BLaER1 treated with 17β-estradiol and CSF1 and Interleukin-3, amounts not matched to agents 10 nM and 100 nM (cell line): ENCODE measurements around the gene GMDS.
A peak's percentile ranks its signal among the peaks of the same experiment; 100 is the strongest.

Source experiments
- H3K27ac ChIP-seq, 11 experiments: shearing (Covaris generic); formaldehyde crosslinking; 2 replicates each; pipeline ENCODE4 v1.8.1; 2022
- H3K27me3 ChIP-seq, 11 experiments: shearing (Covaris generic); formaldehyde crosslinking; 2 replicates each; pipeline ENCODE4 v1.8.1; 2022
- H3K36me3 ChIP-seq, 11 experiments: shearing (Covaris generic); formaldehyde crosslinking; 2 replicates each; pipeline ENCODE4 v1.8.1; 2022
- H3K4me1 ChIP-seq, 10 experiments: shearing (Covaris generic); formaldehyde crosslinking; 2 replicates each; pipeline ENCODE4 v1.8.1; 2022
- H3K4me2 ChIP-seq, 11 experiments: shearing (Covaris generic); formaldehyde crosslinking; 2 replicates each; pipeline ENCODE4 v1.8.1; 2022
- H3K4me3 ChIP-seq, 10 experiments: shearing (Covaris generic); formaldehyde crosslinking; 2 replicates each; pipeline ENCODE4 v1.8.1; 2022
- H3K9ac ChIP-seq, 11 experiments: shearing (Covaris generic); formaldehyde crosslinking; 2 replicates each; pipeline ENCODE4 v1.8.1; 2022
- H3K9me3 ChIP-seq, 11 experiments: shearing (Covaris generic); formaldehyde crosslinking; replicated peaks in 1 of 11; 2 replicates each; pipeline ENCODE4 v1.8.1; 2022
- H4K20me1 ChIP-seq, 11 experiments: shearing (Covaris generic); formaldehyde crosslinking; 2 replicates each; pipeline ENCODE4 v1.8.1; 2022
- Cebpa-rat ChIP-seq, 11 experiments: shearing (Covaris generic); IDR thresholded peaks; 2 replicates each; pipeline ENCODE4 v1.8.1; 2022

The GMDS gene

DNA sequence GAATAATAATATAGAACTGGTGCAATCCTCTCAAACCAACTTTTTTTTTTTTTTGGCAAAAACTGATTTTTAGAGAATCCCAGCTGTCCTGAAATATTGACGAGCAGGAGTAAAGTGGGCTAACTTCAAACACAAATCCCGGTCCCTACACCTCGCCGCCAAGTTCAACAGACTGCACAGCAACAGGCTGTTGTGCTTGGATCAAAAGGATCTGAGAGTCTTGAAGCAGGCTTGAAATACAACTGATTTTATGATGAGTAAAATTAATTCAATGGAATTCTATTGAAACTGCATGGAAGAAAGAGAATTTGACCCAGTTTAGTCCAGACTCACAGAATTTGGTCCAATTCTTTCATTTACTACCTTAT, 463.6 kb downstream of the GMDS start:
- Histone ChIP-seq H3K4me1 (peaks cover 0 to 8% (median 5%) of the 10 kb centered on the region in 10 experiments; a peak in 8 of 20 replicates), H3K27me3 (no peaks in the 10 kb centered on the region), H3K9me3 (no peaks in the 10 kb centered on the region), H3K4me2 (no peak overlapping the region), H3K4me3 (no peak overlapping the region), H3K27ac (no peak overlapping the region), H3K36me3 (no peaks in the 10 kb centered on the region), H4K20me1 (no peaks in the 10 kb centered on the region), H3K9ac (no peak overlapping the region)
- no peak for TF ChIP-seq Cebpa-rat (IDR thresholded peaks at IDR 0.05)

GRCh38 chr6:1781152-1781816, 464.1 kb downstream of the GMDS start:
- H3K9ac ChIP-seq: no peak overlapping the region
- H3K4me3 ChIP-seq: no peak overlapping the region
- H3K4me2 ChIP-seq: no peak overlapping the region
- no peaks in the 10 kb centered on the region for H3K36me3 ChIP-seq
- no peaks in the 10 kb centered on the region for H4K20me1 ChIP-seq
- H3K27me3 ChIP-seq: no peaks in the 10 kb centered on the region
- H3K27ac ChIP-seq: no peak overlapping the region
- no peaks in the 10 kb centered on the region for H3K9me3 ChIP-seq
- peaks cover 0 to 8% (median 5%) of the 10 kb centered on the region in 10 experiments; a peak in 8 of 20 replicates for H3K4me1 ChIP-seq
- no peak for TF ChIP-seq Cebpa-rat (IDR thresholded peaks at IDR 0.05)

GRCh38 chr6:1780251-1780867, 465.0 kb downstream of the GMDS start:
- TF ChIP-seq Cebpa-rat (IDR thresholded peaks at IDR 0.05): no peak

GRCh38 chr6:1778686-1779235, 466.6 kb downstream of the GMDS start:
- H3K27ac ChIP-seq: no peak overlapping the region
- no peaks in the 10 kb centered on the region for H4K20me1 ChIP-seq

More at GRCh38 chr6:1780251-1780867, 465.0 kb downstream of the GMDS start:
- no peaks in the 10 kb centered on the region for H3K27me3 ChIP-seq
- H3K4me1 ChIP-seq: peaks cover 0 to 8% (median 5%) of the 10 kb centered on the region in 10 experiments; a peak in 8 of 20 replicates
- peak overlapping the region in 3 of 11 experiments; percentile 2 to 30 (median 11); a peak in 3 of 22 replicates for H3K4me2 ChIP-seq
- no peaks in the 10 kb centered on the region for H3K9me3 ChIP-seq
- H3K27ac ChIP-seq: no peak overlapping the region
- H3K36me3 ChIP-seq: no peaks in the 10 kb centered on the region
- no peak overlapping the region for H3K9ac ChIP-seq
- no peaks in the 10 kb centered on the region for H4K20me1 ChIP-seq
- H3K4me3 ChIP-seq: no peak overlapping the region

DNA sequence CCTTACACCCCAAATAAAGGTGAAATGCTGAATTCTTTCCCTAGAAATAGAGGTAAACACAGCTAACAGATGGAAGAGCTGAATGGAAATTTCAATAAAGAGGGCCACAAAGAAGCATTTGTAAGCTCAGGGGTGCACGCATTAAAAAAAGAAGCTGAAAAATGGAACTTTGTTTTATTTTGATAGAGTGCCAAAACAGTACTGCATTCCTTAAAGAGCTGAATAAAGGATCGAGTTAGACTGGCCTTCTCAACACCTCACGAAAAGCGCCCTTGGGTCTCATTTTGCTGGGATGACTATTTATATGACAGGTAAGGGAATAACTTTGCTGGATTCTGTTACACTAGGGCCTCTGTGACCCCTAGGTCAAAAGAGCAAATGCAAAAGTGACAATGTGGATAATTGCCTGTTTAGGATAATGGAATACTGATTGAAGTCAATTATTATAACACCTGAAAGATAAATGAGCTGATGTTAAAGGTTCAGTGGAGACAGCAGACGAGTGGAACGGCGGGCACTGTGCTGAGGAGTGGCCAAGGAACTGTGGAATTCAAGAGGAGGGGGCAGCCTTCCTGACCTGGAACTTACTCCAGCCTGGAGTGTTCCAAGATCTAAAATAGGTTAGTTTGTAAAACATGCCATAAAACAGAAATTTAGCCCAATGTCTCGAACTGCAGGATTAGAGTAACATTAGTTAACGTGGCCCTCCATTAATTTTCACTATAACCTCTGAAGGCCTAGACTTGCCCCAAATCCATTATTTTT, 467.3 kb downstream of the GMDS start:
- Histone ChIP-seq H3K4me3 (no peak overlapping the region), H3K27ac (no peak overlapping the region), H4K20me1 (no peaks in the 10 kb centered on the region), H3K36me3 (no peaks in the 10 kb centered on the region), H3K4me2 (no peak overlapping the region), H3K4me1 (peaks cover 10 to 22% (median 18%) of the 10 kb centered on the region in 10 experiments; a peak in 16 of 20 replicates), H3K9me3 (no peaks in the 10 kb centered on the region), H3K27me3 (no peaks in the 10 kb centered on the region), H3K9ac (no peak overlapping the region)
- no peak for TF ChIP-seq Cebpa-rat (IDR thresholded peaks at IDR 0.05)

More at GRCh38 chr6:1778686-1779235, 466.6 kb downstream of the GMDS start:
- no peaks in the 10 kb centered on the region for H3K9me3 ChIP-seq
- TF ChIP-seq Cebpa-rat (IDR thresholded peaks at IDR 0.05): no peak
- no peaks in the 10 kb centered on the region for H3K36me3 ChIP-seq
- H3K4me3 ChIP-seq: no peak overlapping the region
- H3K4me2 ChIP-seq: no peak overlapping the region
- H3K9ac ChIP-seq: no peak overlapping the region
- peaks cover 5 to 17% (median 12%) of the 10 kb centered on the region in 10 experiments; a peak in 16 of 20 replicates for H3K4me1 ChIP-seq
- no peaks in the 10 kb centered on the region for H3K27me3 ChIP-seq

DNA sequence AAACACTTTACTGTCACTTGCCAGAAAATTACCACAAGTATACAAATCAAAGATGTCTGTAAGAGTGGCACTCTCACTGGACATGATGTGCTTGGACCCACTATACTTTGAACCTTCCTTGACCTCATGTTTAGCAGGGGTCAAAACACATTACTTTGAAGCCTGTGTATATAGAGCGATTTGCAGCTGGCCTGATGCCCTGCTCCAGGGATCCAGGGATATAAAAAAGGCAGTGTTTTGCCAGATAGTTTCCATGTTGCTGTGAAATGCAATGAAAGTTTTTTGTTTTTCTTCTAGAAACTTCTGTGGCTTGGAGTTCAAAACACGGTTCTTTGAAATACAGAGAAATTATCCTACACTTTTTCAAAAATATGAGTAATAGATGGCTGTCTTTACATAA, 470.0 kb downstream of the GMDS start:
- H3K9me3 ChIP-seq: no peaks in the 10 kb centered on the region
- no peak overlapping the region for H3K4me3 ChIP-seq
- TF ChIP-seq Cebpa-rat (IDR thresholded peaks at IDR 0.05): no peak
- no peaks in the 10 kb centered on the region for H4K20me1 ChIP-seq
- H3K27me3 ChIP-seq: no peaks in the 10 kb centered on the region
- H3K27ac ChIP-seq: no peak overlapping the region
- no peak overlapping the region for H3K4me2 ChIP-seq
- H3K36me3 ChIP-seq: no peaks in the 10 kb centered on the region
- H3K9ac ChIP-seq: no peak overlapping the region
- peaks cover 10 to 22% (median 17%) of the 10 kb centered on the region in 10 experiments; a peak in 16 of 20 replicates for H3K4me1 ChIP-seq

- no peak for TF ChIP-seq Cebpa-rat (IDR thresholded peaks at IDR 0.05)
- H3K4me1 ChIP-seq: peaks cover 10 to 22% (median 14%) of the 10 kb centered on the region in 10 experiments; a peak in 15 of 20 replicates
- no peaks in the 10 kb centered on the region for H4K20me1 ChIP-seq
- H3K27ac ChIP-seq: no peak overlapping the region
- no peak overlapping the region for H3K4me3 ChIP-seq
- H3K27me3 ChIP-seq: no peaks in the 10 kb centered on the region
- no peaks in the 10 kb centered on the region for H3K9me3 ChIP-seq
- no peak overlapping the region for H3K9ac ChIP-seq
- H3K4me2 ChIP-seq: peak overlapping the region; percentile 6 to 50 (median 32); a peak in 12 of 22 replicates
- H3K36me3 ChIP-seq: no peaks in the 10 kb centered on the region
Observed at GRCh38 chr6:1774226-1774915, 471.0 kb downstream of the GMDS start.

- no peaks in the 10 kb centered on the region for H3K27me3 ChIP-seq
- H3K36me3 ChIP-seq: no peaks in the 10 kb centered on the region
- no peak overlapping the region for H3K9ac ChIP-seq
- no peak overlapping the region for H3K27ac ChIP-seq
- no peaks in the 10 kb centered on the region for H3K9me3 ChIP-seq
- TF ChIP-seq Cebpa-rat (IDR thresholded peaks at IDR 0.05): no peak
- no peaks in the 10 kb centered on the region for H4K20me1 ChIP-seq
- H3K4me1 ChIP-seq: peaks cover 10 to 22% (median 14%) of the 10 kb centered on the region in 10 experiments; a peak in 15 of 20 replicates
- no peak overlapping the region for H3K4me3 ChIP-seq
- peak overlapping the region; percentile 10 to 50 (median 32); a peak in 14 of 22 replicates for H3K4me2 ChIP-seq
Observed at GRCh38 chr6:1773700-1774099, 471.7 kb downstream of the GMDS start.
